KOPT-K1 (cell line): ENCODE measurements around the gene TNIP1.

Experiments used
- H3K27ac ChIP-seq: fragments of 200-600 bp; sonication (generic); 2 replicates; pipeline ENCODE4 v1.5.1; 2016; ENCODE audit warnings: antibody characterized with exemption, mild to moderate bottlenecking, low read depth, low read length; ENCODE audit not compliant: poor library complexity, severe bottlenecking
- H3K36me3 ChIP-seq: fragments of 200-600 bp; sonication (generic); 2 replicates; pipeline ENCODE4 v1.5.1; 2017; ENCODE audit warnings: antibody characterized with exemption, mild to moderate bottlenecking, low read length, moderate library complexity; ENCODE audit not compliant: insufficient read depth
- H3K9me3 ChIP-seq: fragments of 200-600 bp; sonication (generic); 2 replicates; pipeline ENCODE4 v1.5.1; 2017; ENCODE audit warnings: antibody characterized with exemption, low read length, mild to moderate bottlenecking; ENCODE audit not compliant: insufficient read depth, poor library complexity, severe bottlenecking

Gene TNIP1

GRCh38 chr5:151068433-151069197 is 12.2 kb downstream of the TNIP1 start:
- H3K9me3 ChIP-seq = no peaks in the 10 kb centered on the region
- peak overlapping the region; percentile 10 for H3K27ac ChIP-seq
- H3K36me3 ChIP-seq = peaks cover 21% of the 10 kb centered on the region

- H3K36me3 ChIP-seq = peaks cover 29% of the 10 kb centered on the region
- no peak overlapping the region for H3K27ac ChIP-seq
- no peaks in the 10 kb centered on the region for H3K9me3 ChIP-seq
These were observed 13.0 kb downstream of the TNIP1 start for GRCh38 chr5:151067632-151068432.

DNA sequence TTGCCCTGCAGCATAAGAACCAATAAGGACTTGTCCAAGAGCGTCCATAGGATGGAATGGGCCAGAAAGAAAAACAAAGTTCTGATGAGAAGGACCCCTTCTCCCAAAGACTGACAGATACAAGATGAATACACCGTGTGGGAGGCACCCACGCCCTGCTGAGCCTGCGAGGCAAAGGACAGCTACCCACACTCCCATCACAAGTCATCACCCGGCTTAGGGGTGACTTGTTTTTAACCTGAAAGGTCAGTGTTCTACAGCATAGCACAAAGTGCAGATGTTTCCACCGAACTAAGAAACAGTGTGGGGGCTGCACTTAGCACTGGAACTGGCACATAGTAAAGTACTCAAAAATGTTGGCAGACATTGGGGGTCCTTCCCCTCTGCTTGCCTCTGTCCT is 13.9 kb downstream of the TNIP1 start:
- Histone ChIP-seq H3K36me3 (peaks cover 38% of the 10 kb centered on the region), H3K9me3 (no peaks in the 10 kb centered on the region), H3K27ac (no peak overlapping the region)

- no peak overlapping the region for H3K27ac ChIP-seq
These were observed 15.2 kb downstream of the TNIP1 start for GRCh38 chr5:151065609-151066008.

GRCh38 chr5:151064916-151065499 is 15.8 kb downstream of the TNIP1 start:
- Histone ChIP-seq H3K36me3 (peaks cover 44% of the 10 kb centered on the region), H3K27ac (no peak overlapping the region), H3K9me3 (no peaks in the 10 kb centered on the region)

More at GRCh38 chr5:151065609-151066008, 15.2 kb downstream of the TNIP1 start:
- Histone ChIP-seq H3K36me3 (peaks cover 40% of the 10 kb centered on the region), H3K9me3 (no peaks in the 10 kb centered on the region)

GRCh38 chr5:151063142-151063989 is 17.5 kb downstream of the TNIP1 start:
- no peaks in the 10 kb centered on the region for H3K9me3 ChIP-seq
- peaks cover 60% of the 10 kb centered on the region for H3K36me3 ChIP-seq
- H3K27ac ChIP-seq = no peak overlapping the region

DNA sequence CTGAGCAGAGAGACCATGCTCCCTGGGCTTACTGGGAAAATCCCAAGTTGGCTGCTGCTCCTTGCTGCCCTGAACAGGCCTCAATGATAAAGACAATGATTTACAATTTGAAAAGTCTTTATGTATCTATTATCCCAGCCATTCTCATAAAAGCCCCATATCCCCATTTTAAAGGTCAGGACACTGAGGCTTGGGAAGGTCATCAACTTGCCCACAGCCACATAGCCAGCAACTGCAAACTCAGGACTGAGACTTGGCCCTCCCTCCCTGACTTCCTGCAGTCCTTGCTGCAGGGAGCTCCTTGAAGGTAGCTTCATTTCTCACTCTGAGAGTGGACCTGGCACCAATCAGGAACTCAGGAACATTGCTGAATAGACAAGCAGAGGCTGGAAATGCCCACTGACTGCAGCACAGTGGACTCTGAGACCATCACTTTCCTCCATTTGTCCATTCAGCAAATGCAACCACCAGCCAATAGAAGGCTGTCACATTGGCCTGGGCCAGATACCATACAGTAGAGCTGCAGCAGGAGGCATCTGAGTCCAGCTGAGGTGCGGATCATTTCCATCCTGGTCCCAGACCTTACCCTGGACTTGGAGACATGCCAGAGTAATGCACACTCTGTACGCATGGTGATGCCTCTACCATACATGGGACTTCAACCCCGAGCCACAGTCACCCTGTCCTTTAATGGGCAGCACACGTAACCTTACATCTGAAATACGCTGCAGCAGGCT is 18.3 kb downstream of the TNIP1 start:
- Histone ChIP-seq H3K27ac (no peak overlapping the region), H3K9me3 (no peaks in the 10 kb centered on the region), H3K36me3 (peaks cover 68% of the 10 kb centered on the region)

- peaks cover 79% of the 10 kb centered on the region for H3K36me3 ChIP-seq
- no peaks in the 10 kb centered on the region for H3K9me3 ChIP-seq
- H3K27ac ChIP-seq = no peak overlapping the region
These were observed 20.1 kb downstream of the TNIP1 start for GRCh38 chr5:151060742-151061141.

DNA sequence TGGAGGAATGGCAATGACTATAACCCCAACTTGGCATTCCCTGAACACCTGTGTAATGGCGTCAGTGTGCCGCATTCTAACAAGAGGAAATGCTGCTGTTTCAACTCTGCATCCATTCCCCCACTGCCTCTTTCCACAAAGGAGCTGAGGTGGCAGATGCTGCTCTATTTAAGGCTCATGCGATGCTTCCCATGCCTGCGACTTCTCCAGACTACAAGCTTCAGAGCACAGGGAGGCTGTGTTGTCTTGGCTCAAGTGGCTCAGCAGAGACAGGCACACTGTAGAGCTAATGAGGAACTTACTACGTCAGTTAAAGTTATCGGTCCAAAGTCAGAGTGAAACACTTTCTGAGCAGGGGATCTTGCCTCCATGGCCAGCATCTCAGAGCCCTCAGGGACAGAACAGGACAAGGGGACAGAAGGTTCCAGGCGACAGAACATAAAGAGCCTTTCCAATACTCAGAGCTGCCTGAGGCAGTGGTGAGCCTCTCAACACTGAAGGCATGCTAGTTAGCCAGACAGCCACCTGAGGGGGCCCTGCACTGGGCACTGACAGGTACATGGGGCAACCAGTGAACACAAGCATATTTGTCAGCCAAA is 21.8 kb downstream of the TNIP1 start:
- Histone ChIP-seq H3K27ac (no peak overlapping the region), H3K9me3 (no peaks in the 10 kb centered on the region), H3K36me3 (peaks cover 94% of the 10 kb centered on the region)

- no peak overlapping the region for H3K27ac ChIP-seq
- no peaks in the 10 kb centered on the region for H3K9me3 ChIP-seq
- H3K36me3 ChIP-seq = peaks cover 97% of the 10 kb centered on the region
These were observed 22.5 kb downstream of the TNIP1 start for GRCh38 chr5:151058301-151058700.

DNA sequence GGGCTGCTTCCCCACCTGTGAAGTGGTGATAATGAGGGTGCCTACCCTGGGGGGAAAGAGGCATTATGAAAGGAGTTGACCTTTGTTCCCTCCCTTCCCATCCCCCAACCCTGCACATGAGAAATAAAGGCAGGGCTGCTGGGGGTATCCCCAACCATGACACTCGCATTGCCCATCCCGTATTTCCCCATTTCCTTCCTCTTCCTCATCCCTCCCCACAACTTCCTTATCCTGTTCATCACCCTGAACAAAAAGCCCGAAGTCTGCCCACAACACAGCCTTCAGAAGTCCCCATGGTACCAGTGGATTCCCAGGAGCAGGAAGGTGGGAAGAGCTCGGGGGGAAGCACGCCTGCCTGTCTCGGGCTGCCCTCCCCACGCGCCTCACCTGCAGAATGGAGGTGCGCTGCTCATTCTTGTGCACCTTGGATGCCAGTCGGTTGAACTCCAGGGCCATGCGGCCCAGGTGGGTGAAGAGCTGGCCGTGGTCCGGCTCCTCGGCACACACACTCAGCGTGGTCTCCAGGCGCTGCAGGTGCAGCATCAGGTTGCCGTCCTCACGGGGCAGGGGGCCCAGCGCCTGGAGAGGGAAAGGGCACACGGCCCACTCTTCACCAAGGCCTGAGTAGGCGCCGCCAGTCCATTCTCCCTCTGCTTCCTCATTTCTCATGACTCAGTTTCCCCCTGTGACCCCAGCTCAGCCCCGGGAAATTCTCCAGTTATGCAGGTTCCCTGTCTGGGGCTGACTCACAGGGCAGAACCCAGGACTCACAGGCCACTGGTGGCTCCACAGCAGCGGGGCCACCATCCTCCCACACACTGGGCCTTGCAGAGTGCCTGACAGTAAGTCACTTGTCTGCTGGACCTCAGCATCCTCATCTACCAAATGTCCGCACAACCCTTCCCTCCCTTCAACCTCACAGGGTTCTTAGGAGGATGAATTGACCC is 24.2 kb downstream of the TNIP1 start:
- Histone ChIP-seq H3K36me3 (peaks cover 93% of the 10 kb centered on the region), H3K9me3 (no peaks in the 10 kb centered on the region)

GRCh38 chr5:151055336-151055735 is 25.5 kb downstream of the TNIP1 start:
- H3K27ac ChIP-seq = no peak overlapping the region
- H3K36me3 ChIP-seq = peaks cover 90% of the 10 kb centered on the region
- H3K9me3 ChIP-seq = no peaks in the 10 kb centered on the region

More for the DNA sequence above, 24.2 kb downstream of the TNIP1 start:
- no peak overlapping the region for H3K27ac ChIP-seq

GRCh38 chr5:151054709-151055108 is 26.1 kb downstream of the TNIP1 start:
- no peaks in the 10 kb centered on the region for H3K9me3 ChIP-seq
- H3K36me3 ChIP-seq = peaks cover 89% of the 10 kb centered on the region
- no peak overlapping the region for H3K27ac ChIP-seq
